Fibroblast of pulmonary artery (primary cell): ENCODE data around the gene GATD1.

Source experiments
- DNase-seq: peaks from one replicate; pipeline ENCODE4 v3.0.0-alpha.2; 2010; ENCODE audit warnings: low read depth
- H3K4me3 ChIP-seq: replicated peaks from 2 replicates; pipeline ENCODE4 v1.5.1; 2011; ENCODE audit warnings: low read depth, mild to moderate bottlenecking, control low read depth, low read length, moderate library complexity
- CTCF ChIP-seq: IDR thresholded peaks from 2 replicates; pipeline ENCODE4 v1.5.1; 2011; ENCODE audit warnings: mild to moderate bottlenecking, control low read depth, low read length, inconsistent platforms; ENCODE audit errors: missing control alignments

GATD1 gene

GRCh38 chr11:725624-726202 is 51.6 kb downstream of the GATD1 start:
- H3K4me3 ChIP-seq = no peak overlapping the region
- DNase-seq = no peak
- TF ChIP-seq CTCF = no peak

- no peak overlapping the region for H3K4me3 ChIP-seq
- no peak for TF ChIP-seq CTCF
- DNase-seq = no peak
These were observed 52.4 kb downstream of the GATD1 start for GRCh38 chr11:724778-725386.

- no peak for DNase-seq
- no peak overlapping the region for H3K4me3 ChIP-seq
- TF ChIP-seq CTCF = no peak
These were observed 53.1 kb downstream of the GATD1 start for GRCh38 chr11:724049-724777.

GRCh38 chr11:723120-723883 is 54.0 kb downstream of the GATD1 start:
- peak; percentile 67 for TF ChIP-seq CTCF
- DNase-seq = peak; percentile 73
- H3K4me3 ChIP-seq = no peak overlapping the region

GRCh38 chr11:722346-722811 is 54.9 kb downstream of the GATD1 start:
- no peak for TF ChIP-seq CTCF
- DNase-seq = no peak
- no peak overlapping the region for H3K4me3 ChIP-seq

GRCh38 chr11:721741-722345 is 55.4 kb downstream of the GATD1 start:
- no peak overlapping the region for H3K4me3 ChIP-seq
- TF ChIP-seq CTCF = no peak
- DNase-seq = no peak
